ENCODE results near the gene ACO1.

ACO1 gene

DNA sequence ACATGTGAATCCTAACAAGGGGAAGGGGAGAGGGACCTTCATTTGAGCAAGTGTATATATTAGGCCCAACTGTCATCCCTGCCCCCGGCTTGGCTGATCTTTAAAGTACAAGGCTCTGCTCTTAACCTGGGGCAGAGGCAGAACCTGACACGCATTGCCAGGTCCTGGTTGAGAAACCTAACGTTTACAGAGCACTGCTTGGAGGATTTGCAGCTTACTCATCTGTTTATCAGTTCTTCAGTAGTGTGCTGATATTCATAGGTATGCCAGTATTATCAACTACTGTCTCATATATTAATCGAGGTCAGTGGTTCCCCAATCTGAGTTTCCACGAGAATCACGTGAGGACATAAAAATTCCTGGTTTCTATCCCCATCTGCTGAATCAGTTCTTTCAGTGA, 50.4 kb downstream of the ACO1 start:
- TF ChIP-seq, protein P1, sequence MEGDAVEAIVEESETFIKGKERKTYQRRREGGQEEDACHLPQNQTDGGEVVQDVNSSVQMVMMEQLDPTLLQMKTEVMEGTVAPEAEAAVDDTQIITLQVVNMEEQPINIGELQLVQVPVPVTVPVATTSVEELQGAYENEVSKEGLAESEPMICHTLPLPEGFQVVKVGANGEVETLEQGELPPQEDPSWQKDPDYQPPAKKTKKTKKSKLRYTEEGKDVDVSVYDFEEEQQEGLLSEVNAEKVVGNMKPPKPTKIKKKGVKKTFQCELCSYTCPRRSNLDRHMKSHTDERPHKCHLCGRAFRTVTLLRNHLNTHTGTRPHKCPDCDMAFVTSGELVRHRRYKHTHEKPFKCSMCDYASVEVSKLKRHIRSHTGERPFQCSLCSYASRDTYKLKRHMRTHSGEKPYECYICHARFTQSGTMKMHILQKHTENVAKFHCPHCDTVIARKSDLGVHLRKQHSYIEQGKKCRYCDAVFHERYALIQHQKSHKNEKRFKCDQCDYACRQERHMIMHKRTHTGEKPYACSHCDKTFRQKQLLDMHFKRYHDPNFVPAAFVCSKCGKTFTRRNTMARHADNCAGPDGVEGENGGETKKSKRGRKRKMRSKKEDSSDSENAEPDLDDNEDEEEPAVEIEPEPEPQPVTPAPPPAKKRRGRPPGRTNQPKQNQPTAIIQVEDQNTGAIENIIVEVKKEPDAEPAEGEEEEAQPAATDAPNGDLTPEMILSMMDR (conservative IDR thresholded peaks at IDR 0.05): no peak
- no peak for TF ChIP-seq ZFX (IDR thresholded peaks at IDR 0.05)
- H3K27ac ChIP-seq: no peak overlapping the region

DNA sequence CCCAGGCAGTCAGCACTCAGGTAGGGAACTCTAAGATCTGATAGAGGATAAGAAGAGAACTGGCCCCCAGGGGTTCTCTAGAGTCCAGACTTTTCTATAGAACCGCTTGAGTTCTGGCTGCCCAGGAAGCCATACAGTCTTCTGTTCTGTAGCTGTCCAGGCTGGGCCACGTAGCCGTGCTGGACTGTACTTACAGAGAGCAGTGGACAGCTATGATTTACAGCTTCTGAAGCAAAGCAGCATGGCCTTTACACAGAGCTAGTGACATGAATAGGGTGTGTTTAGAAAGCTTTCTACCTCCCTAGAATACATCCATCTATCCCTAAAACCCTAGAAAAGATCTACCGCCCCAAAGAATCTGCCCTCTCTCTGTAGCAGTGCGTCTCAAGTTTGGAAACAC, 57.2 kb downstream of the ACO1 start:
- no peak overlapping the region for H3K27ac ChIP-seq
- TF ChIP-seq ZFX (IDR thresholded peaks at IDR 0.05): no peak
- TF ChIP-seq, protein P1 (conservative IDR thresholded peaks at IDR 0.05): no peak

DNA sequence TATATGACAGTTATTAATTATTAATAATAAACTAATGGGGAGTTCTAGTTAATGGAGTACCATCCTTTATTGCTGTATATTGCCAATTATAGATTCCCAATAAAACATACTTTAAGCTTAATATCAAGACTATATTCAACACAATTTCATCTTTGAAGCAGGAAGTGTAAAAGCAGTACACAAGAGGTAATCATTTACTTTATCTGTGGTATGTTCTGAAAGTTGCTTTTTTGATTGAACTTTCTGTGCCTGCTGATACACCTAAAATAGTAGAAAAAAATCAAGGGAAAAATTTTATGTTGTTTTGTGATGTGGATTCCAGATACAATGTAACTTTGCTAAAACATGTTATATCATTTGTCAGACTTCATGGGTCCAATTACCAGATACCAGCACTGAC, 58.0 kb downstream of the ACO1 start:
- no peak for TF ChIP-seq ZFX (IDR thresholded peaks at IDR 0.05)
- TF ChIP-seq, protein P1 (conservative IDR thresholded peaks at IDR 0.05): no peak
- H3K27ac ChIP-seq: no peak overlapping the region

DNA sequence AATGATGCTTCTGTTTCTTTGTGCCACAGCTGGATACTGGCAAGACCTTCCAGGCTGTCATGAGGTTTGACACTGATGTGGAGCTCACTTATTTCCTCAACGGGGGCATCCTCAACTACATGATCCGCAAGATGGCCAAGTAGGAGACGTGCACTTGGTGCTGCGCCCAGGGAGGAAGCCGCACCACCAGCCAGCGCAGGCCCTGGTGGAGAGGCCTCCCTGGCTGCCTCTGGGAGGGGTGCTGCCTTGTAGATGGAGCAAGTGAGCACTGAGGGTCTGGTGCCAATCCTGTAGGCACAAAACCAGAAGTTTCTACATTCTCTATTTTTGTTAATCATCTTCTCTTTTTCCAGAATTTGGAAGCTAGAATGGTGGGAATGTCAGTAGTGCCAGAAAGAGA, 65.5 kb downstream of the ACO1 start:
- H3K27ac ChIP-seq: no peak overlapping the region
- TF ChIP-seq ZFX (IDR thresholded peaks at IDR 0.05): no peak
- TF ChIP-seq, protein P1 (conservative IDR thresholded peaks at IDR 0.05): no peak

DNA sequence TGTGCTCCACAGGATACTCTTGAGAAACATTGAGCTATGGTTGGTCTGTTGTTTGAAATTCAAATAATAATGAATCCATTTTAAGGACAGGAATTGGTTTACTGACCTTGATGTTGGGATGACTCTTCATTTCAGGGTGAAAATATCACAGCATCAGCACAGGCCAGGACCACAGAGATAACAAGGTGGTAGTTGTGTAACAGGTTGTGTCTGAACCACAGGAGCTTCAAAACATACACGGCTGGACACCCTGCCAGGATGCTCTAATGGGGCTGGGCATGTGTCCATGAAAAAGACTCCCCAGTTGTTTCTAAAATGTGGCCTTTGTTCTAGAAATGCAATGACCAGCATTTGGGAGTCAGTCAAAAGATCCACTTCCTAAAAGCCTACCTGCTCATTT, 69.8 kb downstream of the ACO1 start:
- TF ChIP-seq, protein P1 (conservative IDR thresholded peaks at IDR 0.05): no peak
- no peak for TF ChIP-seq ZFX (IDR thresholded peaks at IDR 0.05)
- no peak overlapping the region for H3K27ac ChIP-seq

DNA sequence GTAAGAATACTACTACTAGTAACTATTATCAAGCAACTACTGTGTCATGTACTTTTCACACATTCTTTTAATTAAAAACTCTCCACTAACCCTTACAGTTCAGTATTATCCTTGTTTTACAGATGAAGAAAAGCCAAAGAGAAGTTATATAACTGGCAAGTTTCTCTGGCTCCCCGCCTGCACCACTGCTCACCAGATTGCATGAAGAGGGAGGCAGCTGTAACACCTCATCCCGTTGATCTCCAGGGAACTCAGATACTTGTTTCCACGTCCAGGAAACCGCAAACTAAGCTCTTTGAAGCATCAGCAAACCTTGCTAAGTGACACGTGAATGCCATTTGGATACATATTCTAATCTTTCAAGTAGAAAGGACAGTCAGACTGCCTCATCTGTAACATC, 71.3 kb downstream of the ACO1 start:
- H3K27ac ChIP-seq: no peak overlapping the region
- TF ChIP-seq ZFX (IDR thresholded peaks at IDR 0.05): no peak
- TF ChIP-seq, protein P1 (conservative IDR thresholded peaks at IDR 0.05): no peak

DNA sequence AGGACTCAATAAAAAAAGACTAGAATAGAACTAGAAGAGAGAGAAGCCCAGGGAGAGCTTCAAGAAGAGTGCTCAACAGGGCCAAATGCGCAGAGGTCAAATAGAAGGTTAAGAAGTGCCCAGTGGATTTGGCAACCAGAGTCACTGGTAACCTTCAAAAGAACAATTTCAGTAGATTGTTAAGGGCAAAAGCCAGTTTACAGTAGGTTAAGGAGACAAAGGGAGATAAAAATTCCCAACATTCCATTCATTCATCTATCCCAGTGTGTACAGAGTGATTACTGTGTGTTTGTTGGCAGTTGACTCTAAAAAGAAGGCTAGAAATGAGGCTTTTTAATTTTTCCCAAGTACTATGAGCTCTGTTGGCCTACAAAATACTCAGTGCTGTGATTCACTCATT, 72.1 kb downstream of the ACO1 start:
- TF ChIP-seq, protein P1 (conservative IDR thresholded peaks at IDR 0.05): no peak
- TF ChIP-seq ZFX (IDR thresholded peaks at IDR 0.05): no peak
- H3K27ac ChIP-seq: no peak overlapping the region

Data from C4-2B (cell line).